ENCODE data around the gene LBX2.
A peak's percentile ranks its signal among the peaks of the same experiment; 100 is the strongest.

Gene LBX2, protein sequence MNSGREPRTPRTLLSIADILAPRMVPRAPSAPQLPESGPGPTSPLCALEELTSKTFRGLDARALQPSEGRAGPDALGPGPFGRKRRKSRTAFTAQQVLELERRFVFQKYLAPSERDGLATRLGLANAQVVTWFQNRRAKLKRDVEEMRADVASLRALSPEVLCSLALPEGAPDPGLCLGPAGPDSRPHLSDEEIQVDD

GRCh38 chr2:74499267-74499939 is at the start of gene LBX2:
LBX2 (minus strand) TSS chr2:74499603; CDS start chr2:74499537, 66 bp downstream.
- peak; percentile 48 for DNase-seq

DNA sequence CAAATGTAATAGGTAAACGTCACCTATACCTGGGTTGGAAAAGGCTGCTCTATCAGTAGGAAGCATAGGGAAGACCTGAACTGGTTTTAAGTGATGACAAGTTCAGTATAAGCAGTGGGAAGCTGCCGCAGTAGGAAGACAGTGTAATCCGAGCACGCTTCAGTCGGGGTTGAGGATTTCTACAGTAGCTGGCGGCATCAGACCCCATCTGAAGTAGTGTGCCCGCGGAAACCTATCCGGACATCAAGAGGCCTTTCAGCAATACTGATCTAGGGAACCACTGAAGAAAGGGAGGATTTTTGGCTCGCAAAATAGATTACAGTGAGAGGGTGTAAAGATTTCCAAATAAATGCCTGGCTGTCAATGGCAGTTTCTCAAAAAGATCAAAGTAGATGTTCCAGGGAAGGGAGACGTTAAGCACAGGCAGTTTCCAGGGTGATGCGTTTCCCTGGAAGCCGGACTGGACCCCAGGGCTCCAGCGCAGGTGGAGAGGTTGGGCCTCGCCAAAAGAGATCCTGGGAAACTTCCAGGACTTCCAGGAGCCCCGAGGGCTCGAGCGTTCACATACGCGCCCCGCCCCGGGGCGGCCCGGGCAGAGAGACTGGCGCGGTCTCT is 49.0 kb upstream of the LBX2 start:
- DNase-seq = no peak

DNA sequence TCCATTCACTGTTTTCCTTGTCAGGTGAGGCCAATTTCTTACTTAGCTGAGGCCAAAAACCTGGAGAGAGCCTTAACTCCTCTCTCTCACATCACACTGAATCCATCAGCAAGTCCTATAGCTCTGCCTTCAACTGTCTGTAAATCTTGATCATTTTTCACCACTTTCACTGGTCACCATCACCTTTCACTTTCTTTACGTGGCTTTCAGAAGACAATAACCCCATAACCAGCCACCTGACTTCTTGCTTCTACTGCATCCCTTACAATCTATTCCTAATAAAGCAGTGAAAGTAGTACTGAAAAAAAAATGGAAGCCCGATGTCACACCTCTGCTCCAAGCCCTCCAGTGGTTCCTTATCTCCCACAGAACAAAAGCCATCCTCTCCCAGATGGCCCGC is 46.6 kb upstream of the LBX2 start:
- no peak for DNase-seq

- no peak for DNase-seq
Measured at GRCh38 chr2:74544634-74545033, 45.2 kb upstream of the LBX2 start.

GRCh38 chr2:74542978-74543377 is 43.6 kb upstream of the LBX2 start:
- no peak for DNase-seq

GRCh38 chr2:74540291-74540690 is 40.9 kb upstream of the LBX2 start:
- no peak for DNase-seq

DNA sequence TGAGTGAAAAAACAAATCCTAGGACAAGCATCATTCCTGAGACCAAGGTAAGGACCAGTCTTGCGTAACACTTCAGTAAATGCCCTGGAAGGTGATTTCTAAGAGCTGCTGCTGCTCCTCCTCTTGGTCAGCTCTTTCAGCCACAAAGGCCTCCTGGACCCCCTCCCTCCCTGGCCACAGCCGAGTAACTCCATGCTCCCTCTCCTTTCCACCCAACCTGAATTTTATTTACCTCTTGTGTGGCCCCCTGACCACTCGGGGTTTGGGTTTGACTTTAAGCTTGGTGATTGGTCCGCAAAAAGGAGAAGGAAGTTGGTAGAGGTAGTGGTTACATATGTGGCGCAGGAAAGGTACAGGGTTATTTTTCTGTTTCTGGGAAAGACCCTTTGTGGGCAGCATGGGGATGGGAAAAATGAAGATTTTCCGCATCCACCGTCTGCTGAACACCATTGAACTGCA is 39.5 kb upstream of the LBX2 start:
- DNase-seq = no peak

- no peak for DNase-seq
Measured at GRCh38 chr2:74537140-74537539, 37.7 kb upstream of the LBX2 start.

DNA sequence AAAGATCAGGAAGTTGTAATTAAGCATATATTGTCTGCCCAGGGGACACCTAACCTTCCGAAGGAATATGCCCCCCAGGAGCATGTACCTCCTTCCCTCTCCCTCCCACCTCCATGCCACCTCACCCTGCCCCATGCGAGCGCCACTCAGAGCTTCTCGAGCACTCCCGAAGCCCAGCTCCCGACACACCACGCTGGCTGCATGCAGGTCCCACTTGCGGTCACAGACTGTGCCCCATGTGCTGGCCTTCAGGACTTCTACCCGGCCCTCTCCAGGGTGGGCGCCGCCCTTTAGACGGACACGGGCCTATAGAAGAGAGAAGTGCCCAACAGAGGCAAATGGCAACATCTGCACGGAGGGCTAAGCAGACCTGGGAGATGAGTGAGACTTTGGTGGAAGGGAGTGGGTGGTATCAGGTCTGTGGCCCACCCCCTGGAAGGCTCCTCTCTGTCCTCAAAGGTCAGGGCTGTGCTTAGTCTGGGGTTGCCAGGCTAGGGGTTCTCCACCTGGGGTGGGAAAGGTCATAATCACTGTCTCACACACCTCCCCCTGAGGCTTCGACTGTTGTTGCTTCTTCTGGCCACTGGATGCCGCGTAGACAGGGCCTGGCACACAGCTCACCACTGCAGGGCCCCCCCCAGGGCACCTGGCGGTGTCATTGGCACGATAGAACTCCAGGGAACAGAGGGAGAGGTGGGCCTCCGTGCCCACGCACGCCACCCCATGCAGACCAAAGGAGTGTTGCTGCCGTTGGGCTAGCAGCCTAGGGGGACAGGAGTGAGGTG is 37.0 kb upstream of the LBX2 start:
- DNase-seq = no peak

GRCh38 chr2:74535440-74535965 is 36.1 kb upstream of the LBX2 start:
- no peak for DNase-seq

GRCh38 chr2:74534411-74534810 is 35.0 kb upstream of the LBX2 start:
- no peak for DNase-seq

- DNase-seq = no peak
Measured at GRCh38 chr2:74533464-74533863, 34.1 kb upstream of the LBX2 start.

DNA sequence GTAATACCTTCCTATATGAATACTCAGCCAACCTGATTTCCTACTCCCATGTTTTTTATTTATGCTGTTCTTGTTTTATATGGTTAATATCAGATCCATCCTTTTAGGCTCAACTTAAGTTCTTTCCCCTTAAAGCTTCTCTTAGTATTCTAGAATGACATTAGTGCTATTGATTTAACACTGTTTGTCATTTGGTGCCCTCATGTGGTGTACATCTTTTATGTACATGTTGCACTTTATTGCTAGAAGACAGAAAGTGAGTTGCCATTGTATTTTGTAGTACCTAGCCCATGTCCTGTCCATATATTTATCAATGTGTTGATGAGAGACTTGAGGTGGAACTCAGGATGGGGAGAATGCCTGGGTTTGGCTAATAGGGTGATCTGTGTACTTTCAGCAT is 32.8 kb upstream of the LBX2 start:
- no peak for DNase-seq

DNA sequence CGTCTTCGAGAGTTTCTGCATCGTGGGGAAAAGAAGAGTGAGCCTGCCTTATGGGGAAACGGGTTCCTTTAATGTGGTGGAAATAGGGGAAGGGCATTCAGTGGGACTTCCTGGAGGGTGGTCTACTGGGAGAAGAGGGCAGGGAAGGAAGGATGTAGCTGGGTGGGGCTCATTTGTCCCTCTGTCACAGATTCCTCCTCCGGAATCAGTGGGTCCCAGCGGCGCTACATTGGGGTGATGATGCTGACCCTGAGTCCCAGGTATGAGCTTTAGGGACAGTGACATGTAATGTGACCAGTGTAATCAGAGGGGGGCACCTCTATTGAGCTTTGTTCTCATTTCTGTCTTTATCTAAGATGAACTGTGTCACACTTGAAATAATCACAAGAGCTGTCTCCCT is 32.3 kb upstream of the LBX2 start:
- no peak for DNase-seq

GRCh38 chr2:74530239-74531187 is 31.1 kb upstream of the LBX2 start:
- DNase-seq = peak; percentile 60

DNA sequence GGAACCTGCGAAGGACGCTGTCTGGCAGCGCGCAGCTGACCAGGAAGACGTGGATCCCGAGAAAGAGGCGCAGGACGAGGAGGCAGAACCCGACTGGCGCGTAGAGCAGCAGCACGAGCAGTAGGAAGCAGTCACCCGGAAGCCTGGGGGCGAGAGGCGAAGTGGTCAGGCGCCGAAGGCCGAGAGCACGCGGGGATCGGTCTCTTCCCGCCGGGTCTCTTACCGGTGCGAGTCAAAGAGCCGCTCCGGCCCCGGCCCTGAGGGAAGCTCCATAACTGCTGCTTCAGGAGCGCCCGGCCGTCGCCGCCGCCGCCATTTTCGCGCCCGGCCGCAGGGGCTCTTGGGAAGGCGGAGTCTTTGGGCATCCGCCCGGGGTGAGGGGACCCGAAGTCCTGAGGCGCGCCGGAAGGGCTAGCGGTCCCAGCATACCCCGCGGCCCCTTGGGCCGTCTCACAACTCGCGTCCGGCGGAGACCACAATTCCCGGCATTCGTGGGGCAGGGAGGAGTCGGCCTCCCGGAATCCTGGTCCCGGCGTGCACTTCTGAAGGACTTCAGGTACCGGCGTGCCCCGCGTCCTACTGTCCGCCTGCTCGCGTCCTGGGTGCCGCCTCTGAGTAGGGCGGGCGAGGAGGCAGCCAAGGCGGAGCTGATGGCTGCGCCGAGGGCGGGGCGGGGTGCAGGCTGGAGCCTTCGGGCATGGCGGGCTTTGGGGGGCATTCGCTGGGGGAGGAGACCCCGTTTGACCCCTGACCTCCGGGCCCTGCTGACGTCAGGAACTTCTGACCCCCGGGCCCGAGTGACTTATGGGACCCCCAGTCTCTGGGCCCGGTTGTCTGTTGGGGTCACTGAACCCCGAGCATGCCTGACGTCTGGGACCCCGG is 30.2 kb upstream of the LBX2 start, which contains the start of the genes AUP1 and HTRA2:
Gene AUP1, minus strand, starts transcription at position 350 of the 882 bp plus-strand sequence. Its CDS starts 77 bp downstream, at position 273.
Gene HTRA2, plus strand, starts transcription at position 577 of the 882 bp plus-strand sequence. Its CDS starts 74 bp downstream, at position 651.
- DNase-seq = peak; percentile 85

DNA sequence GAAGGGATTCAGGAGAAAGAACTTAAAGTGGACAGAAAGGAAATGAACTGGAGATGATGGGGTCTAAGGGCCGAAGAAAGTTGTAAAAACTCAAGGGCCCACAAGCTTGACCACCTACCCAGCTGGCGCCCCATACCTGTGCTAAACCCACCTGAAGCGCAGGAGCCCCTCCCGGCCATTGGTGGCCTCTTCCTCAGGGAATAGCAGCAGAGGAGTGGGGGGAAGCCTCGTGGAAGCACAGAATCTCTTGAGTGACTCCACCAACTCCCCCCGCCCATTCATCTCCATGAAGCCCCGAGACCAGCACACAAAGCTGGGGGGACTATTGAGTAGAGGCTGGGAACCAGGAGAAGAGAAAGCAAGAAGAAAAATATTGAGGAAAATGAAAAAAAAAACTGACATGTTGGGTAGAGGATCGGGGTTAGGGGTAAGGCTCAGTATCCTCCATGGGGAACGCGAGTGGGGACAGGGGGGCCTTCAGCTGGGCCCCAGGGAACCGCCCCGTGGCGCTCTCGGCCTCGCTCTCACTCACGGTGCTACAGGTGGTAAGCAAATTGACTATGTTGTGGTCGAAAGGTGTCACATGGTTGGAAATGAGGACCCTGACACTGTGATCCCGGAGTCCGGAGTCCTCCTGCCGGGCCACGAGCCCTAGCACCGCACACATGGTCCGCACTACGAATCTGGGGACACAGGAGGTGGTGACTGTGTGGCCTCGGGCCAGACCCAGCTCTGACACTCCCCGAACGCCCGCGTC is 29.4 kb upstream of the LBX2 start:
- no peak for DNase-seq

GRCh38 chr2:74527741-74528140 is 28.3 kb upstream of the LBX2 start:
- no peak for DNase-seq

DNA sequence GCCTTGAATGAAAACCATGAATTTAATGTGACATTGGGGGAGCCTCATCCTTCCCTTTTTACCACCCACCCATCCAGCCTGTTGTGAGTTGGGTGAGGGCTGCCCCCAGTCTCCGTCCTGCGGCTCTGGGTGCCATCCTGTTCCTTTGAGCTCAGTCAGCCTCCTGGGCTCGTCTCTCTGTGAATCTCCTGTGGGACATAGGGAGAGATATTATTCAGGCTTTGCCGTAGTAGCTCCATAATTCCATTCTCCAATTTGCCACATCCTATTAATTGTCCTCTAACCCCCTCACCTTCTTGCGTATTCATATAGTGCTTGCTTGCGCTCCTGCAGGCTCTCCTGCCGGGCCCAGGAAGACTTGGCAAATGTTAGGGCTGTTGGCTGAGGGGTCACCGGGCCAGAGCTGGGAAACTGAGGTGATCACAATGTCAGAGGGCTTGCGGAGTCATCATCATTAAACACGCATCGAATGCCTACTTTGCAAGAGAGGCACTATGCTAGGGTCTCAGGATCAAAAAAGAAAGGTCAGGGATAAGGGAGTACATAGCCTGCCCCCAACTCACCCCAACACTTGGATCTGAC is 27.3 kb upstream of the LBX2 start:
- no peak for DNase-seq
